ENCODE measurements around the gene HOXA6. TPM values are rescaled to one million over a fixed set of nuclear protein-coding genes. Genes with fewer than 3 reads are reported as not detected.

HOXA6 gene
- total RNA-seq, 1 experiment from 2014 or later = not detected

DNA sequence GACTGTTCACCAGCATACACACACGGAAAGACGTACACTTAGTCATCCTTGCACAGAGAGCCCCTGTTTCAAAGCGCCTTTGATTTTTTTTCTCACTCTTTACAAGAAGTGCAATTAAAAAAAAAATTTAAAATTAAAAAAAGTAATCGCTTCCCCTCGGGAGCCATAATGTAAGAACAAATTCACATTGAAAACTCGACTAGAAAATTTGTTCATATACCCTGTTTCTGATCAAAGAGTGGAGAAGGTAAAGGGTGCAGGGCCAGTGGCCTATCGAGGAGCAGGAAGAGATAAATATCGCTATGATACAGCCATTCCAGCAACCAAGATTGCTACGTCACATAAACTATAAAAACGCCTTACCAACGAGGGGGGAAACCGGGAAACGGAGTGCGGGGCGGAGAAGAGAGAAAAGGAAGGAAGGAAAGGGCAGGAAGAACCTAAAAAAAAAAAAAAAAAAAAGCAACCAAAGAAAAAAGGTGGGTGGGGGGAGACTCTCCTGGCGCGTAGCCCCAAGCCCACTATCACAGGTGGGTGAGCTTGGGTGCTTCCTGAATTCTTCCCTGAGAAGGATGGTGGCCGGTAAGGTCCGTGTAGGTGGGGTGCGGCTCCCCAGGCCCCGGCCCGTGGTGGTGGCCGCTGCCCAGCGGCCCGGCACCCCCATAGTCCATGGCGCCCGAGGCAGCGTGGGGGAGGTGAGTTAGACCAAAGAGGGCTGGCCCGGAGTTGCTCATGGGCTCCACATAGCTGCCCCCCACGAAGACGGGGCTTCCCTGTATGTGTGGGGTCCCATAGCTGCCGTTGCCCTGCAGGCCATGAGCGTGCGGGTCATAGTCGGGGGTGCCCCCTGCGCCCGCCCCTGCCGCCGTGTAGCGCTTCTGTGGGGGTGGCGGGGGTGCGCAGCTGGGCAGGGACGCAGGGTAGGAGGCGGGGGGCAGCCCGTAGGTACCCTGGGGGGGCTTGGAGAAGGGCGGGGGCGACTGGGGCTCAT lies 39.9 kb downstream of the HOXA6 start:
- Histone ChIP-seq H4K20me1 (ENCODE audit: control insufficient read depth, insufficient read depth, insufficient read length) (peaks cover 2% of the 10 kb centered on the region), H3K4ac (ENCODE audit: low read depth, low read length) (no peak overlapping the region), H3K56ac (ENCODE audit: insufficient read length, low read depth, low read length) (no peak overlapping the region), H3K18ac (ENCODE audit: insufficient read length, low read depth, low read length) (no peak overlapping the region), H3K14ac (ENCODE audit: insufficient read depth, low read length) (no peak overlapping the region), H2BK12ac (ENCODE audit: insufficient read length, low read depth, low read length) (no peak overlapping the region), H3K27me3 (ENCODE audit: insufficient read depth, low read length) (peaks cover 100% of the 10 kb centered on the region), H2BK5ac (ENCODE audit: insufficient read length, low read length) (no peak overlapping the region), H4K91ac (ENCODE audit: insufficient read length, low read depth, low read length) (no peak overlapping the region), H3K4me2 (ENCODE audit: insufficient read depth, insufficient read length, low read length) (no peak overlapping the region), H3K9ac (ENCODE audit: extremely low read depth, insufficient read length, low read length) (no peak overlapping the region), H2BK20ac (ENCODE audit: low read depth, low read length, poor library complexity, severe bottlenecking) (no peak overlapping the region), H3K4me1 (ENCODE audit: insufficient read depth, low read length) (no peaks in the 10 kb centered on the region), H3K27ac (ENCODE audit: insufficient read length, low read depth, low read length) (no peak overlapping the region), H3K23ac (ENCODE audit: insufficient read length, low read depth, low read length) (no peak overlapping the region), H4K8ac (replicated peaks; ENCODE audit: insufficient read length, low read depth, low read length) (no peak overlapping the region), H3K9me3 (ENCODE audit: control insufficient read depth, low read depth, low read length) (no peaks in the 10 kb centered on the region), H2AK5ac (ENCODE audit: insufficient read length, low read length) (no peak overlapping the region), H2BK15ac (ENCODE audit: low read depth, low read length) (no peak overlapping the region), H3K79me2 (ENCODE audit: insufficient read depth, low read length) (no peaks in the 10 kb centered on the region), H3K79me1 (ENCODE audit: insufficient read depth, low read depth, low read length, poor library complexity, severe bottlenecking) (no peaks in the 10 kb centered on the region), H2BK120ac (ENCODE audit: low read depth, low read length, poor library complexity, severe bottlenecking) (no peak overlapping the region), H4K5ac (ENCODE audit: insufficient read length, low read depth, low read length) (no peak overlapping the region), H3K23me2 (ENCODE audit: insufficient read length, low read depth, low read length, poor library complexity, severe bottlenecking) (no peaks in the 10 kb centered on the region), H2AFZ (ENCODE audit: low read length) (no peak overlapping the region), H3T11ph (ENCODE audit: low read length) (no peak overlapping the region)
- no CpG with 5 or more reads among the region's 47 CpGs for WGBS (ENCODE audit: extremely low coverage, insufficient read length, low lambda C conversion rate)
- peaks cover 4 to 7% of the 10 kb centered on the region in 2 experiments; a peak in 4 of 5 replicates for H3K9me3 Mint-ChIP-seq
- peaks cover 100% of the 10 kb centered on the region for H3K27me3 Mint-ChIP-seq (ENCODE audit: low read depth)
- no peak overlapping the region; a peak in 1 of 7 replicates for H3K27ac Mint-ChIP-seq
- DNase-seq = no peak
- peaks cover 7 to 21% of the 10 kb centered on the region in 2 experiments for H3K4me1 Mint-ChIP-seq
- peak overlapping the region in 1 of 2 experiments; percentile 27; a peak in 1 of 5 replicates for H3K4me3 Mint-ChIP-seq
- TF ChIP-seq CTCF (conservative IDR thresholded peaks at IDR 0.05) = no peak
- H3K36me3 Mint-ChIP-seq (ENCODE audit: insufficient read depth in 1 of 3, low read depth in 3 of 3) = no peaks in the 10 kb centered on the region; a peak in 1 of 7 replicates

All from H9 (cell line).